Large intestine (tissue), 1 donor: ENCODE measurements around the gene RAX2. TPM values are rescaled to one million over a fixed set of nuclear protein-coding genes. Genes with fewer than 3 reads are reported as not detected.

Experiments used
- polyA plus RNA-seq: library from polyadenylated mRNA; unstranded; fragments of 120-200 nt; gene quantifications from one replicate; pipeline ENCODE4 v1.2.1, GENCODE V29; 2013

Gene RAX2
- polyA plus RNA-seq, 1 donor: 0.01 TPM

Other genes starting within 250 kb of the RAX2 start
- 3.2 TPM for gene TEKTIP1, start 233.1 kb downstream of the RAX2 start, polyA plus RNA-seq
- gene MFSD12, start 214.6 kb downstream of the RAX2 start, polyA plus RNA-seq: 33.7 TPM
- gene HMG20B, start 199.3 kb downstream of the RAX2 start, polyA plus RNA-seq: 59.6 TPM
- gene GIPC3, start 186.8 kb downstream of the RAX2 start, polyA plus RNA-seq: 1.6 TPM
- 1.3 TPM for gene TBXA2R, start 165.4 kb downstream of the RAX2 start, polyA plus RNA-seq
- gene CACTIN, start 145.4 kb downstream of the RAX2 start, polyA plus RNA-seq: 17.5 TPM
- 23.0 TPM for gene PIP5K1C, start 71.8 kb downstream of the RAX2 start, polyA plus RNA-seq
- 73.4 TPM for gene TJP3, start 63.8 kb downstream of the RAX2 start, polyA plus RNA-seq
- gene APBA3, start 10.5 kb downstream of the RAX2 start, polyA plus RNA-seq: 21.1 TPM
- 52.1 TPM for gene MRPL54, start 9.5 kb downstream of the RAX2 start, polyA plus RNA-seq
- gene MATK, start 14.2 kb upstream of the RAX2 start, polyA plus RNA-seq: 4.9 TPM
- 1.8 TPM for gene ZFR2, start 96.8 kb upstream of the RAX2 start, polyA plus RNA-seq
- gene ATCAY, start 108.5 kb upstream of the RAX2 start, polyA plus RNA-seq: 5.4 TPM
- 0.43 TPM for gene NMRK2, start 160.8 kb upstream of the RAX2 start, polyA plus RNA-seq
- 52.9 TPM for gene DAPK3, start 198.9 kb upstream of the RAX2 start, polyA plus RNA-seq
- gene EEF2, start 213.2 kb upstream of the RAX2 start, polyA plus RNA-seq: 1,852 TPM
- 26.8 TPM for gene PIAS4, start 235.5 kb upstream of the RAX2 start, polyA plus RNA-seq